NT2/D1 (cell line): ENCODE measurements around the gene CASQ2.

Experiments
- DNase-seq: peaks from one replicate; pipeline ENCODE4 v3.0.0-alpha.2; 2011; ENCODE audit warnings: low read depth, low spot score
- H3K27me3 ChIP-seq: 2 replicates; pipeline ENCODE4 v1.6.0; 2011; ENCODE audit warnings: mild to moderate bottlenecking; ENCODE audit not compliant: insufficient read length, insufficient read depth
- H3K36me3 ChIP-seq: 2 replicates; pipeline ENCODE4 v1.6.1; 2011; ENCODE audit warnings: mild to moderate bottlenecking, low read length, mixed read lengths; ENCODE audit not compliant: insufficient read depth, insufficient read length
- H3K4me1 ChIP-seq: 2 replicates; pipeline ENCODE4 v1.5.1; 2011; ENCODE audit not compliant: insufficient read depth, insufficient read length
- H3K4me3 ChIP-seq: 2 replicates; pipeline ENCODE4 v1.5.1; 2011; ENCODE audit warnings: low read depth; ENCODE audit not compliant: insufficient read length
- H3K9ac ChIP-seq: 2 replicates; pipeline ENCODE4 v1.6.0; 2011; ENCODE audit warnings: low read depth; ENCODE audit not compliant: insufficient read length
- H3K9me3 ChIP-seq: 2 replicates; pipeline ENCODE4 v1.5.1; 2011; ENCODE audit warnings: mild to moderate bottlenecking, low read length; ENCODE audit not compliant: insufficient read depth
- SUZ12 ChIP-seq: IDR thresholded peaks from 2 replicates; pipeline ENCODE4 v1.6.1; 2011; ENCODE audit not compliant: insufficient read length, insufficient read depth; ENCODE audit errors: extremely low read depth
- YY1 ChIP-seq: IDR thresholded peaks from 2 replicates; pipeline ENCODE4 v1.6.1; 2011; ENCODE audit not compliant: insufficient read length, insufficient read depth
- ZNF274 ChIP-seq: IDR thresholded peaks from 2 replicates; pipeline ENCODE4 v1.6.1; 2011; ENCODE audit warnings: mild to moderate bottlenecking, low read depth, low read length

Gene CASQ2

GRCh38 chr1:115692224-115692623, 76.3 kb downstream of the CASQ2 start:
- H3K36me3 ChIP-seq = peaks cover 34% of the 10 kb centered on the region
- H3K9ac ChIP-seq = no peak overlapping the region
- H3K4me3 ChIP-seq = no peak overlapping the region
- DNase-seq = no peak
- TF ChIP-seq ZNF274 (no peak), SUZ12 (no peak), YY1 (no peak)
- H3K27me3 ChIP-seq = no peaks in the 10 kb centered on the region
- H3K4me1 ChIP-seq = no peaks in the 10 kb centered on the region
- no peaks in the 10 kb centered on the region for H3K9me3 ChIP-seq

GRCh38 chr1:115690972-115691371, 77.5 kb downstream of the CASQ2 start:
- Histone ChIP-seq H3K4me1 (no peaks in the 10 kb centered on the region), H3K36me3 (peaks cover 42% of the 10 kb centered on the region), H3K9ac (no peak overlapping the region), H3K4me3 (no peak overlapping the region), H3K27me3 (no peaks in the 10 kb centered on the region), H3K9me3 (no peaks in the 10 kb centered on the region)
- TF ChIP-seq YY1 = no peak
- no peak for TF ChIP-seq SUZ12
- no peak for TF ChIP-seq ZNF274
- DNase-seq = no peak

GRCh38 chr1:115687744-115688143, 80.8 kb downstream of the CASQ2 start:
- H3K36me3 ChIP-seq = peaks cover 66% of the 10 kb centered on the region
- no peaks in the 10 kb centered on the region for H3K27me3 ChIP-seq
- no peaks in the 10 kb centered on the region for H3K4me1 ChIP-seq
- no peak overlapping the region for H3K4me3 ChIP-seq
- no peak overlapping the region for H3K9ac ChIP-seq
- no peaks in the 10 kb centered on the region for H3K9me3 ChIP-seq
- no peak for DNase-seq
- TF ChIP-seq SUZ12 (no peak), YY1 (no peak), ZNF274 (no peak)

GRCh38 chr1:115685029-115685705, 83.3 kb downstream of the CASQ2 start:
- no peak for DNase-seq
- Histone ChIP-seq H3K9ac (no peak overlapping the region), H3K27me3 (no peaks in the 10 kb centered on the region), H3K9me3 (no peaks in the 10 kb centered on the region), H3K4me3 (no peak overlapping the region), H3K4me1 (no peaks in the 10 kb centered on the region), H3K36me3 (peaks cover 63% of the 10 kb centered on the region)
- no peak for TF ChIP-seq SUZ12
- no peak for TF ChIP-seq YY1
- TF ChIP-seq ZNF274 = no peak

- H3K36me3 ChIP-seq = peaks cover 73% of the 10 kb centered on the region
- TF ChIP-seq YY1 (no peak), SUZ12 (no peak), ZNF274 (no peak)
- no peak overlapping the region for H3K9ac ChIP-seq
These were observed 85.7 kb downstream of the CASQ2 start for GRCh38 chr1:115682792-115683191.

GRCh38 chr1:115680730-115681111, 87.8 kb downstream of the CASQ2 start:
- Histone ChIP-seq H3K27me3 (no peaks in the 10 kb centered on the region), H3K4me1 (peaks cover 7% of the 10 kb centered on the region), H3K9ac (no peak overlapping the region), H3K4me3 (no peak overlapping the region), H3K9me3 (no peaks in the 10 kb centered on the region), H3K36me3 (peaks cover 68% of the 10 kb centered on the region)
- TF ChIP-seq SUZ12 (no peak), YY1 (no peak), ZNF274 (no peak)
- DNase-seq = no peak

More at GRCh38 chr1:115682792-115683191, 85.7 kb downstream of the CASQ2 start:
- no peaks in the 10 kb centered on the region for H3K9me3 ChIP-seq
- no peaks in the 10 kb centered on the region for H3K4me1 ChIP-seq
- H3K4me3 ChIP-seq = no peak overlapping the region
- H3K27me3 ChIP-seq = no peaks in the 10 kb centered on the region
- DNase-seq = no peak

- DNase-seq = no peak
- H3K27me3 ChIP-seq = no peaks in the 10 kb centered on the region
- no peak overlapping the region for H3K4me3 ChIP-seq
- H3K36me3 ChIP-seq = peaks cover 62% of the 10 kb centered on the region
- H3K9me3 ChIP-seq = no peaks in the 10 kb centered on the region
- TF ChIP-seq SUZ12 (no peak), ZNF274 (no peak), YY1 (no peak)
- H3K9ac ChIP-seq = no peak overlapping the region
- H3K4me1 ChIP-seq = peaks cover 7% of the 10 kb centered on the region
These were observed 89.3 kb downstream of the CASQ2 start for GRCh38 chr1:115679141-115679611.
